SH-SY5Y (cell line): ENCODE measurements around the gene LAYN.
A peak's percentile ranks its signal among the peaks of the same experiment; 100 is the strongest.

Experiments
- GATA2 ChIP-seq: IDR thresholded peaks from 2 replicates; pipeline ENCODE4 v1.6.1; 2011; ENCODE audit warnings: mild to moderate bottlenecking, low read depth, low read length
- GATA3 ChIP-seq: IDR thresholded peaks from 2 replicates; pipeline ENCODE4 v1.6.1; 2011; ENCODE audit warnings: low read depth, mild to moderate bottlenecking, low read length, moderate library complexity

DNA sequence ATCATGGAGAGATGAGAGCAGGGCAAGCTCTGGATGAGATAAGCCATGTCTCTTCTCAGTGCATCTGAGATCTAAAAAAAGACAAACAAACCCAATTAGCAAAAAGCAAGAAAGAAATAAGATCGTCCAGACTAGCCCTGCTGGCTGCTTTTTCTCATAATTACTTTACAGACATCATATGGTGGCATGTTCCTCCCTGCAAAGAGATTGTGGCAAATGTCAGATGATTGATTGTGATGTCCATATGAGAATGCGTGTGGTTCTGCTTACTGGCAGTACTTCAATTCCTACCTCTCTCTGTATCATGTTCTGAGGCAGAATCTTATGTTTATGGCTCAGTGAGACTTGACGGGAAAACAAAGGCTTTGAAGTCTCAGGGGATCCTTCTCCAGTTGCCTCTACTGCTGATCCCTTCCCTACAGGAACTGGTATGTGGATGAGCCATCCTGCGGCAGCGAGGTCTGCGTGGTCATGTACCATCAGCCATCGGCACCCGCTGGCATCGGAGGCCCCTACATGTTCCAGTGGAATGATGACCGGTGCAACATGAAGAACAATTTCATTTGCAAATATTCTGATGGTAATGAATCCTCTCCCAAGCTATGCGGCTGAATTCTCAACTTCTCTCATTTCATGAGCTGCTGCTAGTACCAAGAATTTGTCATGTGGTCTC lies 8.8 kb downstream of the LAYN start:
- TF ChIP-seq GATA2, result peak; percentile 86
- peak; percentile 87 for TF ChIP-seq GATA3
